ENCODE measurements around the gene ITGA1. TPM values are rescaled to one million over a fixed set of nuclear protein-coding genes. Genes with fewer than 3 reads are reported as not detected.

ITGA1 gene
- polyA plus RNA-seq, 3 donors, result 0.33 to 0.89 (median 0.79) TPM

DNA sequence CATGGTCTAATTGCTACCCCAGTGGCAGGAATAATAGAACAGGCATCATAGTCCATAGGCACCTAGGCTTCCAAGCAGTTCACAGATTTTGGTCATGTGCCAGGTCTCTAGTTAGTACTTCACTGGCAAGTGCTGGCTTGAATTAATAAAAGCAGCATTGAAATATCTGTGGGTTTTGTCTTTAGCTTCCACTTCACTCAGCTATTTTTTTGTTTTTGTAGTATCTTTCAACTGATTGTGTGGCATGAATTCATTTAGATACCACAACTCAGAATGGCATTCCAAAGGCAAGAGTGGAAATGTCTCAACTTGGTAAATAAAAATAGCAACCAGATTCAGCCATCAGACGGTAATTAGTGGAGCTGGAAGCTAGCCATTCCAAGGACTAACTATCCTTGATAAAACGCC is 173.6 kb downstream of the ITGA1 start:
- intact Hi-C loops (cut with micrococcal nuclease), result no loop called here
- no peaks in the 10 kb centered on the region for H3K9me3 ChIP-seq (replicated peaks in 1 of 2; ENCODE audit: control insufficient read depth in 1 of 2, insufficient read depth in 1 of 2, low read length in 2 of 2)
- H3K9ac ChIP-seq (ENCODE audit: insufficient read depth, low read length, poor library complexity, severe bottlenecking), result no peak overlapping the region

GRCh38 chr5:52963636-52964035 is 175.9 kb downstream of the ITGA1 start:
- no peak overlapping the region for H3K4me3 ChIP-seq (replicated peaks in 1 of 3; ENCODE audit: low read depth in 2 of 3, low read length in 3 of 3)
- no peaks in the 10 kb centered on the region for H3K79me2 ChIP-seq (ENCODE audit: insufficient read depth, low read length)
- H3K4me1 ChIP-seq (ENCODE audit: control insufficient read depth in 1 of 2, insufficient read depth in 2 of 2, low read length in 2 of 2), result no peaks in the 10 kb centered on the region
- no peak for DNase-seq
- no peak for TF ChIP-seq CTCF (IDR thresholded peaks at IDR 0.05)
- WGBS (ENCODE audit: insufficient coverage), result no CpG with 5 or more reads among the region's 1 CpG
- intact Hi-C loops (cut with micrococcal nuclease), result no loop called here
- Mint-ChIP-seq H3K9me3 (peaks cover 0 to 5% (median 3%) of the 10 kb centered on the region in 7 donors), H3K4me3 (no peak overlapping the region), H3K4me1 (no peaks in the 10 kb centered on the region), H3K27ac (no peak overlapping the region), H3K27me3 (ENCODE audit: low read depth in 3 of 3) (peaks cover 0 to under 1% (median 0%) of the 10 kb centered on the region in 3 donors), H3K36me3 (no peaks in the 10 kb centered on the region)
- no peak overlapping the region for H3K4me2 ChIP-seq (replicated peaks; ENCODE audit: extremely low read depth, low read length, poor library complexity, severe bottlenecking)
- no peak overlapping the region for H3K9ac ChIP-seq (ENCODE audit: insufficient read depth, low read length, poor library complexity, severe bottlenecking)
- no peaks in the 10 kb centered on the region for H3K36me3 ChIP-seq (replicated peaks in 1 of 2; ENCODE audit: control insufficient read depth in 1 of 2, insufficient read depth in 2 of 2, low read length in 2 of 2)
- H2AFZ ChIP-seq (ENCODE audit: insufficient read depth, low read depth, low read length, poor library complexity, severe bottlenecking), result no peak overlapping the region
- no peaks in the 10 kb centered on the region for H3K27me3 ChIP-seq (ENCODE audit: control insufficient read depth in 2 of 2, insufficient read depth in 2 of 2, low read length in 2 of 2)
- no peaks in the 10 kb centered on the region for H4K20me1 ChIP-seq (ENCODE audit: insufficient read depth, low read length)
- H3K9me3 ChIP-seq (replicated peaks in 1 of 2; ENCODE audit: control insufficient read depth in 1 of 2, insufficient read depth in 1 of 2, low read length in 2 of 2), result no peaks in the 10 kb centered on the region
- H3K27ac ChIP-seq (ENCODE audit: low read depth in 1 of 2, low read length in 2 of 2), result no peak overlapping the region

More for the DNA sequence above, 173.6 kb downstream of the ITGA1 start:
- no peaks in the 10 kb centered on the region for H4K20me1 ChIP-seq (ENCODE audit: insufficient read depth, low read length)
- no peaks in the 10 kb centered on the region for H3K27me3 ChIP-seq (ENCODE audit: control insufficient read depth in 2 of 2, insufficient read depth in 2 of 2, low read length in 2 of 2)
- no peak overlapping the region for H2AFZ ChIP-seq (ENCODE audit: insufficient read depth, low read depth, low read length, poor library complexity, severe bottlenecking)
- 95% methylated on average over 2 of the region's 2 CpGs for WGBS (ENCODE audit: insufficient coverage)
- H3K27ac Mint-ChIP-seq, result no peak overlapping the region
- no peaks in the 10 kb centered on the region for H3K4me1 ChIP-seq (ENCODE audit: control insufficient read depth in 1 of 2, insufficient read depth in 2 of 2, low read length in 2 of 2)
- no peak for DNase-seq
- H3K36me3 Mint-ChIP-seq, result no peaks in the 10 kb centered on the region
- no peak overlapping the region for H3K4me3 ChIP-seq (replicated peaks in 1 of 3; ENCODE audit: low read depth in 2 of 3, low read length in 3 of 3)
- TF ChIP-seq CTCF (IDR thresholded peaks at IDR 0.05), result no peak
- H3K9me3 Mint-ChIP-seq, result no peaks in the 10 kb centered on the region
- H3K27ac ChIP-seq (ENCODE audit: low read depth in 1 of 2, low read length in 2 of 2), result no peak overlapping the region
- no peaks in the 10 kb centered on the region for H3K4me1 Mint-ChIP-seq
- H3K27me3 Mint-ChIP-seq (ENCODE audit: low read depth in 3 of 3), result no peaks in the 10 kb centered on the region
- no peak overlapping the region for H3K4me2 ChIP-seq (replicated peaks; ENCODE audit: extremely low read depth, low read length, poor library complexity, severe bottlenecking)
- H3K4me3 Mint-ChIP-seq, result no peak overlapping the region
- H3K79me2 ChIP-seq (ENCODE audit: insufficient read depth, low read length), result no peaks in the 10 kb centered on the region
- H3K36me3 ChIP-seq (replicated peaks in 1 of 2; ENCODE audit: control insufficient read depth in 1 of 2, insufficient read depth in 2 of 2, low read length in 2 of 2), result no peaks in the 10 kb centered on the region

All from CD14-positive monocyte (primary cell).